ENCODE results near the gene ZNF420. TPM values are rescaled to one million over a fixed set of nuclear protein-coding genes. Genes with fewer than 3 reads are reported as not detected.
"Not testable (repeated sequence)": the region's sequence is repeated elsewhere in the genome, so short reads cannot be mapped to it uniquely, and the experiment has no call there.

The ZNF420 gene
- total RNA-seq, 3 donors from 2014 or later = 2.3 to 14.5 (median 6.9) TPM

GRCh38 chr19:37082307-37082706 lies 4.1 kb downstream of the ZNF420 start:
- ATAC-seq (no peak), DNase-seq (no peak)
- intact Hi-C loops (cut with DNase I, micrococcal nuclease) = no loop called here

GRCh38 chr19:37087110-37087509 lies 8.9 kb downstream of the ZNF420 start:
- Histone ChIP-seq H3K36me3 (ENCODE audit: low read depth) (peaks cover 7% of the 10 kb centered on the region), H3K4me1 (ENCODE audit: low read depth) (no peaks in the 10 kb centered on the region), H3K9me3 (peaks cover 97% of the 10 kb centered on the region), H3K4me3 (no peak overlapping the region)
- TF ChIP-seq CTCF (IDR thresholded peaks at IDR 0.05) = no peak
- intact Hi-C loops (cut with DNase I, micrococcal nuclease) = no loop called here
- no peak for DNase-seq
- ATAC-seq = no peak

More at GRCh38 chr19:37082307-37082706, 4.1 kb downstream of the ZNF420 start:
- H3K9me3 ChIP-seq = peaks cover 60% of the 10 kb centered on the region
- no peak overlapping the region for H3K4me3 ChIP-seq
- H3K4me1 ChIP-seq (ENCODE audit: low read depth) = peaks cover 6% of the 10 kb centered on the region
- no peak for TF ChIP-seq CTCF (IDR thresholded peaks at IDR 0.05)
- H3K36me3 ChIP-seq (ENCODE audit: low read depth) = no peaks in the 10 kb centered on the region

GRCh38 chr19:37095859-37096258 lies 17.6 kb downstream of the ZNF420 start:
- ATAC-seq = no peak
- intact Hi-C loops (cut with DNase I, micrococcal nuclease) = no loop called here

GRCh38 chr19:37098570-37098969 lies 20.3 kb downstream of the ZNF420 start:
- ATAC-seq = no peak
- H3K4me1 ChIP-seq (ENCODE audit: low read depth) = no peaks in the 10 kb centered on the region
- H3K9me3 ChIP-seq = peaks cover 95% of the 10 kb centered on the region
- no peak overlapping the region for H3K4me3 ChIP-seq
- intact Hi-C loops (cut with DNase I, micrococcal nuclease) = no loop called here
- H3K36me3 ChIP-seq (ENCODE audit: low read depth) = no peaks in the 10 kb centered on the region
- TF ChIP-seq CTCF (IDR thresholded peaks at IDR 0.05) = no peak
- no peak for DNase-seq

More at GRCh38 chr19:37095859-37096258, 17.6 kb downstream of the ZNF420 start:
- no peak for TF ChIP-seq CTCF (IDR thresholded peaks at IDR 0.05)
- Histone ChIP-seq H3K4me3 (no peak overlapping the region), H3K4me1 (ENCODE audit: low read depth) (no peaks in the 10 kb centered on the region), H3K9me3 (peaks cover 95% of the 10 kb centered on the region), H3K36me3 (ENCODE audit: low read depth) (peaks cover 7% of the 10 kb centered on the region)
- DNase-seq = no peak

- H3K4me1 ChIP-seq (ENCODE audit: low read depth); H3K4me3 ChIP-seq; ATAC-seq; intact Hi-C loops (cut with DNase I, micrococcal nuclease); DNase-seq; H3K36me3 ChIP-seq (ENCODE audit: low read depth): not testable (repeated sequence)
- peaks cover 89% of the 10 kb centered on the region for H3K9me3 ChIP-seq
Observed at GRCh38 chr19:37104135-37104534, 25.9 kb downstream of the ZNF420 start.

- H3K36me3 ChIP-seq (ENCODE audit: low read depth); DNase-seq; H3K4me3 ChIP-seq; intact Hi-C loops (cut with DNase I, micrococcal nuclease); H3K4me1 ChIP-seq (ENCODE audit: low read depth); ATAC-seq: not testable (repeated sequence)
- peaks cover 97% of the 10 kb centered on the region for H3K9me3 ChIP-seq
Observed at GRCh38 chr19:37111753-37112152, 33.5 kb downstream of the ZNF420 start.

- DNase-seq (no peak), ATAC-seq (no peak)
- Histone ChIP-seq H3K36me3 (ENCODE audit: low read depth) (no peaks in the 10 kb centered on the region), H3K9me3 (peaks cover 90% of the 10 kb centered on the region), H3K4me1 (ENCODE audit: low read depth) (no peaks in the 10 kb centered on the region), H3K4me3 (no peak overlapping the region)
- intact Hi-C loops (cut with DNase I, micrococcal nuclease) = no loop called here
- no peak for TF ChIP-seq CTCF (IDR thresholded peaks at IDR 0.05)
Observed at GRCh38 chr19:37114001-37114400, 35.8 kb downstream of the ZNF420 start.

- intact Hi-C loops (cut with DNase I, micrococcal nuclease); H3K4me1 ChIP-seq (ENCODE audit: low read depth); DNase-seq; H3K36me3 ChIP-seq (ENCODE audit: low read depth); ATAC-seq; H3K4me3 ChIP-seq: not testable (repeated sequence)
- H3K9me3 ChIP-seq = peaks cover 81% of the 10 kb centered on the region
Observed at GRCh38 chr19:37122093-37122492, 43.9 kb downstream of the ZNF420 start.

Measured in mucosa of descending colon (tissue), 3 donors.